Adrenal gland (tissue), 12 donors: ENCODE results near the gene ITIH3. TPM values are rescaled to one million over a fixed set of nuclear protein-coding genes. Genes with fewer than 3 reads are reported as not detected.

Experiments
- DNase-seq, 7 donors: peaks; one replicate each; pipeline ENCODE4 v3.0.0-alpha.2; 2019 to 2020
- H3K27ac ChIP-seq, 5 donors: fragments of 200-600 bp; sonication (generic) in 4 of 5; 1 replicate in 3 of 5; 2 replicates in 2 of 5; pipeline versions ENCODE4 v1.5.1 to v1.8.0; 2016 to 2020; ENCODE audit warnings: mild to moderate bottlenecking in 1 of 5
- H3K27me3 ChIP-seq: fragments of 200-600 bp; 2 replicates; pipeline ENCODE4 v1.8.0; 2021
- H3K36me3 ChIP-seq, 2 donors: fragments of 200-600 bp; replicated peaks in 1 of 2; 1 replicate in 1 of 2; 2 replicates in 1 of 2; pipeline versions ENCODE4 v1.5.1 to v1.8.0; 2018 to 2022
- H3K4me1 ChIP-seq, 2 donors: fragments of 200-600 bp; replicated peaks in 1 of 2; 1 replicate in 1 of 2; 2 replicates in 1 of 2; pipeline versions ENCODE4 v1.5.1 to v1.8.0; 2018 to 2021
- H3K4me3 ChIP-seq, 4 donors: fragments of 200-600 bp; sonication (generic) in 3 of 4; one replicate each; pipeline ENCODE4 v1.5.1; 2016 to 2018
- H3K9me3 ChIP-seq, 3 donors: fragments of 200-600 bp; sonication (generic) in 1 of 3; replicated peaks in 1 of 3; 1 replicate in 2 of 3; 2 replicates in 1 of 3; pipeline versions ENCODE4 v1.5.1 to v1.8.0; 2016 to 2021
- POLR2A ChIP-seq, 2 donors: fragments of 450-650 bp; IDR thresholded peaks; one replicate each; pipeline ENCODE4 v1.6.1; 2017; ENCODE audit warnings: antibody characterized with exemption in 2 of 2, mild to moderate bottlenecking in 2 of 2, moderate library complexity in 1 of 2
- WGBS, 4 donors: extraction: QIAGEN DNeasy Blood & Tissue Kit in 2 of 4; methylation state at CpG; one replicate each; pipeline versions ENCODE4 v1.1.5 to v1.1.7; 2013 to 2017; 5-methylcytosine and 5-hydroxymethylcytosine counted together
- intact Hi-C, 2 donors: fragments of 100-400 bp; cut with DNase I; formaldehyde crosslinking; loops; one replicate each; pipeline versions ENCODE4 v1.14.1 to v1.15.0; 2022 to 2023
- polyA plus RNA-seq, 3 donors: library from polyadenylated mRNA; stranded (reverse); fragments of 200-250 nt in 2 of 3; fragments of 350-450 nt in 1 of 3; fragmentation: Illumina TruSeq in 1 of 3; extraction: RNeasy Lipid Tissue Mini Kit (QIAGEN cat#74804) in 1 of 3; gene quantifications; one replicate each; pipeline ENCODE4 v1.2.3, GENCODE V29; 2013 to 2014
- total RNA-seq, 9 donors: library from RNA; depleted of rRNA in 4 of 9; stranded (reverse); fragments of >200 nt in 4 of 9; fragments of 120-200 nt in 1 of 9; fragmentation: NEBNext Ultra II Directional in 1 of 9; extraction: Animal tissue kit (Norgen Biotek cat#: 25700) in 1 of 9; gene quantifications; one replicate each; pipeline versions ENCODE4 v1.1.0 to v1.2.4, GENCODE V29; 2013 to 2023
- TF ChIP-seq, protein P1 (sequence below), 6 experiments: fragments of 450-650 bp in 4 of 6; fragments of 200-600 bp in 2 of 6; sonication (generic) in 1 of 6; IDR thresholded peaks; 1 replicate in 5 of 6; 2 replicates in 1 of 6; pipeline versions ENCODE4 v1.5.1 to v1.8.0; 2016 to 2021; ENCODE audit warnings: antibody characterized with exemption in 6 of 6, mild to moderate bottlenecking in 2 of 6, moderate library complexity in 1 of 6
- donor health status: healthy with polysubstance abuse.
- donor health status: Bipolar disorder and iron deficiency.
- donor health status: DM: yes; HTN: yes; CAD: no.
- donor health status: DM: no; HTN: no; CAD: no.
- donor health status: DM: no; HTN: no; CAD: no.
- donor health status: DM: yes; HTN: yes; CAD: no.

Gene ITIH3
- total and polyA plus RNA-seq, 12 donors, result 0.18 to 31.7 (median 3.2) TPM

DNA sequence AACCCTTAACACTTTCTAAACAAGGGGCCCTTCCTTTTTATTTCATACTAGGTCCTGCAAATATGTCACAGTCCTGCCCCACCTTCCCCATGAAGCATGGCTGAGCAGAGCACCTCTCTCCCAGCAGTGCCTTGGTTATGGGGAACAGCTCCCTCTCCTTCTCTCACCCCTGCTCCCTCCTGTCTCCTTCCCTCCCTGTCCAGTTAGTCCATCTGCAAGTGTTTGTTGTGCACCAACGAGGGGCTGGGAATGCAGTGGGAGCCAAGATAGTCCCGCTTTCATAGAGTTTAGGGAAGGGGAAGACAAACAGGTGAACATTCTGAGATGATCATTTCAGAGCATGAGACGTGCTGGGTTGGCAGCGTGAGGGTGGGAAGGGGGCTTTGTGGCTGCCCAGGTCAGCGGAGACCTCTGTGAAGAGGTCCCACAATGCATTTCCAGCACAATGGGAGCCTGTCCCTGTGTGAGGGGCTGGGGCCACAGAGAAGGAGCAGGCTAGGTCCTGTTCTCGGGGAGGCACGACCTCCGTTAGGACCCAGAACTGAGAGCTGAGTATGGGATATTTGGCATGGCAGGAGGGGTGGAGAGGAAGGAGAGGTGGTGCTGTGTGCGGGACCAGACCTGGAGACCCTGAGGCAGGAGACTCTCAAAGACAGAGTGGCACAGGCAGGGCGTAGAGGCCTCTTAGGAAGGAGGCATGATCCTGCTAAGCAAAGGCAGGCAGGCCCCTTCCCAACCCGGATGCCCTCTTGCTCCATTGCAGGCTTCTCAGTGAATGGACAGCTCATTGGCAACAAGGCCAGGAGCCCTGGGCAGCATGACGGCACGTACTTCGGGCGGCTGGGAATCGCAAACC, 5.5 kb upstream of the ITIH3 start:
- Histone ChIP-seq H3K36me3 (no peaks in the 10 kb centered on the region), H3K4me3 (no peak overlapping the region), H3K9me3 (no peaks in the 10 kb centered on the region), H3K27ac (no peak overlapping the region), H3K4me1 (no peaks in the 10 kb centered on the region), H3K27me3 (no peaks in the 10 kb centered on the region)
- no peak for TF ChIP-seq POLR2A (IDR thresholded peaks at IDR 0.05)
- TF ChIP-seq, protein P1, sequence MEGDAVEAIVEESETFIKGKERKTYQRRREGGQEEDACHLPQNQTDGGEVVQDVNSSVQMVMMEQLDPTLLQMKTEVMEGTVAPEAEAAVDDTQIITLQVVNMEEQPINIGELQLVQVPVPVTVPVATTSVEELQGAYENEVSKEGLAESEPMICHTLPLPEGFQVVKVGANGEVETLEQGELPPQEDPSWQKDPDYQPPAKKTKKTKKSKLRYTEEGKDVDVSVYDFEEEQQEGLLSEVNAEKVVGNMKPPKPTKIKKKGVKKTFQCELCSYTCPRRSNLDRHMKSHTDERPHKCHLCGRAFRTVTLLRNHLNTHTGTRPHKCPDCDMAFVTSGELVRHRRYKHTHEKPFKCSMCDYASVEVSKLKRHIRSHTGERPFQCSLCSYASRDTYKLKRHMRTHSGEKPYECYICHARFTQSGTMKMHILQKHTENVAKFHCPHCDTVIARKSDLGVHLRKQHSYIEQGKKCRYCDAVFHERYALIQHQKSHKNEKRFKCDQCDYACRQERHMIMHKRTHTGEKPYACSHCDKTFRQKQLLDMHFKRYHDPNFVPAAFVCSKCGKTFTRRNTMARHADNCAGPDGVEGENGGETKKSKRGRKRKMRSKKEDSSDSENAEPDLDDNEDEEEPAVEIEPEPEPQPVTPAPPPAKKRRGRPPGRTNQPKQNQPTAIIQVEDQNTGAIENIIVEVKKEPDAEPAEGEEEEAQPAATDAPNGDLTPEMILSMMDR (IDR thresholded peaks at IDR 0.05), result no peak
- WGBS, 4 donors, result 80 to 89% (median 85%) methylated on average over 10 to 16 of the region's 16 CpGs
- intact Hi-C loops, result no loop called here
- DNase-seq, result no peak

DNA sequence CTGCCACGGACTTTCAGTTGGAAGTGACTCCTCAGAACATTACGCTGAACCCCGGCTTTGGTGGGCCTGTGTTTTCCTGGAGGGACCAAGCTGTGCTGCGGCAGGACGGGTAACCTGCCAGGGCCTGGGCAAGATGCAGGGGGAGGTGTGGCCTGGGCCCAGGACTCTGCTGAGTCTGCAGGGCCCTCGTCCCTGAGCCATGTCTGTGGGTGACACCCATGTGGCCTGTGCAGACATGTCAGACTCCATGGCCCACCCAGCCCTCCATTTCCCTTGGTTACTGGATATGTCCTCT, 4.9 kb upstream of the ITIH3 start:
- intact Hi-C loops, result no loop called here
- DNase-seq, result no peak
- TF ChIP-seq, protein P1 (IDR thresholded peaks at IDR 0.05), result no peak
- no peak overlapping the region for H3K4me3 ChIP-seq
- no peaks in the 10 kb centered on the region for H3K4me1 ChIP-seq
- H3K36me3 ChIP-seq, result no peaks in the 10 kb centered on the region
- H3K9me3 ChIP-seq, result no peaks in the 10 kb centered on the region
- no peak overlapping the region for H3K27ac ChIP-seq
- WGBS, 4 donors, result 88 to 94% (median 91%) methylated on average over 3 to 6 of the region's 6 CpGs
- no peaks in the 10 kb centered on the region for H3K27me3 ChIP-seq

DNA sequence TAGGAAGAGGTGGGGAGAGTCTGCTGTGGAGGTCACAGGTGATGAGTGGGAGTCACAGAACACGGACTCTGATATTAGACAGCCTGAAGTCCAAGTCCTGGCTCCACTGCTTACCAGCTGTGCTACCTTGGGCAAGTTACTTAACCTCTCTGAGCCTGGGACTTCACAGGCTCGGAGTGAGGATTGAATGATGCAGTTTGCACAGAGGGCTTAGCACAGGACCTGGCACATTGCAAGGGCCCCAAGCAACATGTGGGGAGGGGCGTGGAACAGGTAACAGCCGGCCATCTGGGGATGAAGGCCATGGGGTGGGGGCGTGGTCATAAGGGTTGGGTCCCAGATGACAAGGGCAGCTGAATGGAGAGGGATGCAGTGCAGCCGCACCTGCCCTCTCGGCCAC, 4.3 kb upstream of the ITIH3 start:
- H3K4me3 ChIP-seq, result no peak overlapping the region
- no peaks in the 10 kb centered on the region for H3K27me3 ChIP-seq
- H3K36me3 ChIP-seq, result no peaks in the 10 kb centered on the region
- intact Hi-C loops, result no loop called here
- no peak overlapping the region for H3K27ac ChIP-seq
- no peaks in the 10 kb centered on the region for H3K9me3 ChIP-seq
- H3K4me1 ChIP-seq, result no peaks in the 10 kb centered on the region
- no peak for DNase-seq
- no peak for TF ChIP-seq POLR2A (IDR thresholded peaks at IDR 0.05)
- TF ChIP-seq, protein P1 (IDR thresholded peaks at IDR 0.05), result no peak
- 75 to 82% (median 80%) methylated on average over 2 to 7 of the region's 7 CpGs for WGBS, 4 donors

DNA sequence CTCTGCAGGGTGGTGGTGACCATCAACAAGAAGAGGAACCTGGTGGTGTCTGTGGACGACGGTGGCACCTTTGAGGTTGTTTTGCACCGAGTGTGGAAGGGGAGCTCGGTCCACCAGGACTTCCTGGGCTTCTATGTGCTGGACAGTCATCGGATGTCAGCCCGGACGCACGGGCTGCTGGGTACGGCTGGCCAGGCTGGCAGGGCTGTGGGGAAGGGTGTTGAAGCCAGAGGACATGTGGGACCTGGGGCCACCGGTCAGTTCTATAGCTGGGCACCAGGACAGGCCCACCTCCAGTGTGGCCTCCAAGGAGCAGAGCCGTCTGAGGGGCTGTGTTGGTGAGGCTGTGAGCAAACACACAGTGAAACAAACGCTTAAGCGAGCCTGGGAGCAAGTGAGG, 3.9 kb upstream of the ITIH3 start:
- Histone ChIP-seq H3K4me3 (no peak overlapping the region), H3K27me3 (no peaks in the 10 kb centered on the region), H3K27ac (no peak overlapping the region), H3K36me3 (no peaks in the 10 kb centered on the region), H3K9me3 (no peaks in the 10 kb centered on the region), H3K4me1 (no peaks in the 10 kb centered on the region)
- DNase-seq, result no peak
- TF ChIP-seq POLR2A (IDR thresholded peaks at IDR 0.05), result no peak
- TF ChIP-seq, protein P1 (IDR thresholded peaks at IDR 0.05), result no peak
- WGBS, 4 donors, result 81 to 93% (median 89%) methylated on average over 7 to 13 of the region's 13 CpGs
- intact Hi-C loops, result no loop called here
